Type B pancreatic cell (in vitro differentiated cells): ENCODE measurements around the gene RAB3IL1. TPM values are rescaled to one million over a fixed set of nuclear protein-coding genes. Genes with fewer than 3 reads are reported as not detected.
"Not testable (repeated sequence)": the region's sequence is repeated elsewhere in the genome, so short reads cannot be mapped to it uniquely, and the experiment has no call there.

Source experiments
- DNase-seq: peaks from one replicate; pipeline ENCODE4 v3.0.0; 2021; ENCODE audit warnings: mixed read lengths; ENCODE audit not compliant: unreplicated experiment; ENCODE audit errors: extremely low spot score
- H3K27ac Mint-ChIP-seq: 2 replicates; pipeline ENCODE4 v1.8.0; 2021; ENCODE audit warnings: mild to moderate bottlenecking, mixed read lengths
- H3K27me3 Mint-ChIP-seq: 2 replicates; pipeline ENCODE4 v1.8.0; 2021; ENCODE audit warnings: mixed read lengths
- H3K36me3 Mint-ChIP-seq: 2 replicates; pipeline ENCODE4 v1.8.0; 2021; ENCODE audit warnings: mixed read lengths
- H3K4me1 Mint-ChIP-seq: one replicate; pipeline ENCODE4 v1.8.0; 2021; ENCODE audit warnings: mixed read lengths; ENCODE audit not compliant: unreplicated experiment
- H3K4me3 Mint-ChIP-seq: 2 replicates; pipeline ENCODE4 v1.8.0; 2021; ENCODE audit warnings: mild to moderate bottlenecking, mixed read lengths
- H3K9me3 Mint-ChIP-seq: 2 replicates; pipeline ENCODE4 v1.8.0; 2021; ENCODE audit warnings: mixed read lengths
- CTCF ChIP-seq: fragments of 200-600 bp; sonication (generic); conservative IDR thresholded peaks from 2 replicates; pipeline ENCODE4 v1.5.0; 2021; ENCODE audit warnings: antibody characterized with exemption, mild to moderate bottlenecking
- long read RNA-seq: library from polyadenylated mRNA; unstranded; transcript quantifications from one replicate; pipeline ENCODE4 v2.0.0, GENCODE V29; 2020
- total RNA-seq: library from RNA; stranded (reverse); gene quantifications from 2 replicates; pipeline ENCODE4 v1.2.1, GENCODE V29; 2021; ENCODE audit warnings: low replicate concordance

Gene RAB3IL1
- total RNA-seq: 2.1 and 16.6 TPM in 2 replicates
- long read RNA-seq: 0 reads

- no peak for TF ChIP-seq CTCF
- DNase-seq: peak; percentile 80
- no peaks in the 10 kb centered on the region for H3K9me3 Mint-ChIP-seq
- H3K27me3 Mint-ChIP-seq: peaks cover 31% of the 10 kb centered on the region
- no peaks in the 10 kb centered on the region for H3K36me3 Mint-ChIP-seq
- H3K4me3 Mint-ChIP-seq: peak within 1 kb of the TSS; percentile 92
- peaks cover 31% of the 10 kb centered on the region for H3K4me1 Mint-ChIP-seq
- peak within 1 kb of the TSS; percentile 81 for H3K27ac Mint-ChIP-seq
These were observed at the start of gene RAB3IL1 for GRCh38 chr11:61917334-61918109. Gene RAB3IL1, minus strand, starts transcription at chr11:61917566. Its CDS starts 199 bp downstream, at chr11:61917367.

DNA sequence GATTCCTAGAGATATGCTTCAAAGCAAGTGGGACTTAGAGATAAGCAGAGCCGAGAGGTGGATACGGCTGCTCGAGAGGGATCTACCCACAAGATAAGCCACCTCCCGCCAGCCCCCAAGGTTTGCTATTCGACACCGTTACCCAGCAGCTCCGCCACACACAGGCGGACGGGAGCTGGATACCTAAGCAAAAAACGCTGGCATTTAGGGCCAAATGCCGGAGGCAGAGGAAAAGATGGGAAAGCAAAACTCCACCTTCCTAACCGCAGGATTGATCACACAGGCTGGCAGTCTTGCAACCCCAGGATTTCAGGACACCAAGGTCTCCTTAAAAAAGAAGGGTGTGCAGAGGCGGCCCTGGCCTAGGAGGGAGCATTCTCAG, 49.4 kb upstream of the RAB3IL1 start:
- Mint-ChIP-seq H3K4me3 (peak overlapping the region; percentile 91), H3K27me3 (no peaks in the 10 kb centered on the region), H3K27ac (peak overlapping the region; percentile 93), H3K9me3 (no peaks in the 10 kb centered on the region), H3K36me3 (peaks cover 31% of the 10 kb centered on the region), H3K4me1 (peaks cover 40% of the 10 kb centered on the region)
- TF ChIP-seq CTCF: no peak
- DNase-seq: peak; percentile 58

- not testable (repeated sequence) for DNase-seq, H3K27me3 Mint-ChIP-seq, H3K9me3 Mint-ChIP-seq
- H3K4me1 Mint-ChIP-seq: peaks cover 32% of the 10 kb centered on the region
- peaks cover 32% of the 10 kb centered on the region for H3K36me3 Mint-ChIP-seq
- H3K27ac Mint-ChIP-seq: peak overlapping the region; percentile 72
- peak overlapping the region; percentile 91 for H3K4me3 Mint-ChIP-seq
These were observed 47.4 kb upstream of the RAB3IL1 start for GRCh38 chr11:61964666-61965271.

DNA sequence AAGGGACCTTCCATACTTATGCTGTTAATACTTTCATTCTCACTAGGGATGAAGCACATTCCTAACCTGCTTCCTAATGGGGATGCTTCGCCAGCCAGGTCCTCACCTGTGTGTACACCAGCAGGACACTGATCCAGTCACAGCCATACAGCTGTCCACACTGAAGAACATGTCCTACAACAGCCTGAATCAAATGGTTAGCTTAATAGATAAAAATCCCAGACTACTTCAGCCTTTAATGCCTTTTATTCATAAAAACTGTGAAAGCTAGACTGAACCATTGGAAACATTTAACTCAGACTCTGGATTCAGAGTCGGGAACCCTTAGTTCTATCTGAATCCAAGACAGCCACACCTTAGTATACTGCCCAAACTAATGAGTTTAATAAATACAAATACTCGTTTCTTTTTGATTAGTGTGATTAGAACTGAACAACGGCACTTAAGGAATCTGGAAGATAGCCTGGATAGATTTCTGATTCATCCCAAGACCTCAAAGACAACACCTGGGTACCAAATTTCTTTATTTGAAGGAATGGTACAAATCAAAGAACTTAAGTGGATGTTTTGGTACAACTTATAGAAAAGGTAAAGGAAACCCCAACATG, 46.8 kb upstream of the RAB3IL1 start:
- H3K27ac Mint-ChIP-seq: peak overlapping the region; percentile 72
- H3K27me3 Mint-ChIP-seq: no peaks in the 10 kb centered on the region
- H3K9me3 Mint-ChIP-seq: no peaks in the 10 kb centered on the region
- no peak for TF ChIP-seq CTCF
- peak overlapping the region; percentile 91 for H3K4me3 Mint-ChIP-seq
- no peak for DNase-seq
- H3K36me3 Mint-ChIP-seq: peaks cover 32% of the 10 kb centered on the region
- H3K4me1 Mint-ChIP-seq: peaks cover 27% of the 10 kb centered on the region

- TF ChIP-seq CTCF: no peak
- H3K4me3 Mint-ChIP-seq: peak overlapping the region; percentile 91
- no peaks in the 10 kb centered on the region for H3K9me3 Mint-ChIP-seq
- H3K36me3 Mint-ChIP-seq: peaks cover 32% of the 10 kb centered on the region
- H3K27ac Mint-ChIP-seq: peak overlapping the region; percentile 72
- H3K4me1 Mint-ChIP-seq: peaks cover 21% of the 10 kb centered on the region
- H3K27me3 Mint-ChIP-seq: no peaks in the 10 kb centered on the region
- DNase-seq: no peak
These were observed 46.1 kb upstream of the RAB3IL1 start for GRCh38 chr11:61963282-61964057.
